K562 treated with DMSO at 1 percent for 24 hours (cell line): Measurements from ENCODE around the gene ARL2. TPM values are rescaled to one million over a fixed set of nuclear protein-coding genes. Genes with fewer than 3 reads are reported as not detected.

Experiments
- total RNA-seq: library from RNA; unstranded; fragments of 300-600 nt; gene quantifications from 2 replicates; pipeline ENCODE4 v1.2.3, GENCODE V29; 2022; ENCODE audit warnings: low read depth; ENCODE audit not compliant: insufficient read depth

Gene ARL2
- 131 and 142 TPM in 2 replicates for total RNA-seq

GRCh38 chr11:65013888-65014725 lies at the start of gene ARL2:
Gene ARL2 (plus strand): TSS chr11:65014160. CDS start chr11:65014208, 48 bp downstream.

GRCh38 chr11:64971421-64972233 lies 42.3 kb upstream of the ARL2 start, which contains the start of gene MAJIN:
Gene MAJIN (minus strand): TSS chr11:64972108. CDS start chr11:64959405, 12,703 bp downstream.

GRCh38 chr11:64996710-64997380 lies 17.1 kb upstream of the ARL2 start, which contains the start of gene BATF2:
Gene BATF2 (minus strand): TSS chr11:64996971. CDS start chr11:64996914, 57 bp downstream.

GRCh38 chr11:65027213-65028067 lies 13.5 kb downstream of the ARL2 start, which contains the start of gene SNX15:
Gene SNX15 (plus strand): TSS chr11:65027439. CDS start chr11:65027538, 99 bp downstream.

GRCh38 chr11:65040847-65041622 lies 27.1 kb downstream of the ARL2 start, which contains the start of gene SAC3D1:
Gene SAC3D1 (plus strand): TSS chr11:65041210. CDS start chr11:65041293, 83 bp downstream.

GRCh38 chr11:65058419-65059054 lies 44.6 kb downstream of the ARL2 start, which contains the start of gene NAALADL1:
Gene NAALADL1 (minus strand): TSS chr11:65058553. CDS start chr11:65058521, 32 bp downstream.

Other genes starting within 250 kb of the ARL2 start
- 112 and 115 TPM in 2 replicates for gene SF1, start 235.6 kb upstream of the ARL2 start, total RNA-seq
- gene MAP4K2, start 210.9 kb upstream of the ARL2 start, total RNA-seq = 14.9 and 18.6 TPM in 2 replicates
- 49.6 and 56.7 TPM in 2 replicates for gene MEN1, start 203.6 kb upstream of the ARL2 start, total RNA-seq
- gene CDC42BPG, start 169.5 kb upstream of the ARL2 start, total RNA-seq = 8.8 and 8.9 TPM in 2 replicates
- 69.7 and 74.6 TPM in 2 replicates for gene EHD1, start 135.5 kb upstream of the ARL2 start, total RNA-seq
- 70.0 and 70.9 TPM in 2 replicates for gene ATG2A, start 97.0 kb upstream of the ARL2 start, total RNA-seq
- 15.6 and 16.7 TPM in 2 replicates for gene PPP2R5B, start 89.5 kb upstream of the ARL2 start, total RNA-seq
- not detected in 2 replicates for gene GPHA2, start 78.3 kb upstream of the ARL2 start, total RNA-seq
- 0.31 TPM in 1 of 2 replicates, not detected in the other for gene MAJIN, start 42.1 kb upstream of the ARL2 start, total RNA-seq
- 10.3 TPM in 2 replicates for gene BATF2, start 17.2 kb upstream of the ARL2 start, total RNA-seq
- 53.8 and 58.4 TPM in 2 replicates for gene SNX15, start 13.3 kb downstream of the ARL2 start, total RNA-seq
- gene SAC3D1, start 27.1 kb downstream of the ARL2 start, total RNA-seq = 65.7 and 77.0 TPM in 2 replicates
- gene NAALADL1, start 44.4 kb downstream of the ARL2 start, total RNA-seq = 0.61 TPM in 1 of 2 replicates, not detected in the other
- gene CDCA5, start 69.9 kb downstream of the ARL2 start, total RNA-seq = 83.8 and 84.5 TPM in 2 replicates
- gene ZFPL1, start 70.1 kb downstream of the ARL2 start, total RNA-seq = 72.4 and 80.5 TPM in 2 replicates
- gene VPS51, start 82.1 kb downstream of the ARL2 start, total RNA-seq = 133 and 154 TPM in 2 replicates
- 34.6 and 41.2 TPM in 2 replicates for gene TM7SF2, start 97.7 kb downstream of the ARL2 start, total RNA-seq
- gene ZNHIT2, start 103.5 kb downstream of the ARL2 start, total RNA-seq = 52.0 and 61.4 TPM in 2 replicates
- gene FAU, start 108.0 kb downstream of the ARL2 start, total RNA-seq = 1,172 and 1,237 TPM in 2 replicates
- 82.6 and 89.4 TPM in 2 replicates for gene MRPL49, start 108.2 kb downstream of the ARL2 start, total RNA-seq
- 60.9 and 64.4 TPM in 2 replicates for gene SYVN1, start 120.4 kb downstream of the ARL2 start, total RNA-seq
- gene SPDYC, start 156.1 kb downstream of the ARL2 start, total RNA-seq = 24.4 and 27.1 TPM in 2 replicates
- 212 and 218 TPM in 2 replicates for gene CAPN1, start 167.8 kb downstream of the ARL2 start, total RNA-seq
- gene POLA2, start 247.8 kb downstream of the ARL2 start, total RNA-seq = 36.6 and 45.4 TPM in 2 replicates